ENCODE data around the gene ZNFX1.
A peak's percentile ranks its signal among the peaks of the same experiment; 100 is the strongest.

The ZNFX1 gene

DNA sequence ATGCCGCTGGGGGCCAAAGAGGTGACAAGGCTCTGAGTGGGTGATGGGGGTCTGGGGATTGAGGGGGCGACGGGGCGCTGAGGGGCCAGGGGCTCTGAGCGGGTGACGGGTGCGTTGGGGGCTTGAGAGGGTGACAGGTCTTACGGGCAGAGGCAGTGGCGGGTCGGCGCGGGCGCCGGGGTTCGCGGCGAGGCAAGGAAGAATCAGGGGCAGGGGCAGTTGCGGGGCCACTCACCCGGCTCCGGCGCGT is 146 bp downstream of the ZNFX1 start:
- no peak for DNase-seq

GRCh38 chr20:49276961-49277785 is 684 bp downstream of the ZNFX1 start:
- DNase-seq: no peak

DNA sequence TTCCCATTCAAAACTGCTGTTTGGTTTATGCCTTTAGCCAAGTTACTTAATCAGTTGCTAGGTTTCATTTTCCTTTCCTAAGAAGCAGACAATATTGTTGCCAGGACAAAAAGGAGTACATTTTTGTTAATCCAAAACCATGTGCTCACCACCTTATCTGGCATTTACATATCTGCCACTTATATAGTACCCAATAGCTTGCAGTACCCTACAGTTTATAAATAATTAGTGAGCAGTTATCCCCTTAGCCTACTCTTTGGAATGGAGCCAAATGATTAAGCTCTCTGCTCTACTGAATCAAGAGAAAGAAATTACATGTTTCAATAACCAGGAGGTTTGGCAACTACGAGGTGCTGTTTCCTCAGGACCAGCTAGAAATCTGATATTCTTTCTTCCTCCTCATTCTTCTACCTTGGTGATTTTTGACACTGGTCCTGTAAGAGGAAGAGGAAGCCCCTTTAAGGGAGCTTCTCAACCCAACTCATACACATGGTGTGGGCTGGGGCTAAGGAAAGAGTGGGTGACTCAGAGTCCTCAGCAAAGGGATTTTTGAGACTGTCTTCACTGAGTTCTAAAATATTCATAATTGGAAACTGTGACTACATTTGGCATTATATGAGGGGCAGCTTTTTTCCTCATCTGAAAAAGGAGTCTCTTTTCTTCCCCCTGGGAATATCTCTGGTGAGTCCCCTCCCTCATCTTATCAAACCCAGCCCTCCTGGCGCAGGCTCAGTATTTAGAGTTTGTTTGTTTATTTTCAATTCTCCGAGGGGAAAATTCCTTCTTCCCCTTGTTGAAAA is 1.5 kb downstream of the ZNFX1 start:
- DNase-seq: no peak

- DNase-seq: no peak
Observed at GRCh38 chr20:49275636-49276035, 2.2 kb downstream of the ZNFX1 start.

DNA sequence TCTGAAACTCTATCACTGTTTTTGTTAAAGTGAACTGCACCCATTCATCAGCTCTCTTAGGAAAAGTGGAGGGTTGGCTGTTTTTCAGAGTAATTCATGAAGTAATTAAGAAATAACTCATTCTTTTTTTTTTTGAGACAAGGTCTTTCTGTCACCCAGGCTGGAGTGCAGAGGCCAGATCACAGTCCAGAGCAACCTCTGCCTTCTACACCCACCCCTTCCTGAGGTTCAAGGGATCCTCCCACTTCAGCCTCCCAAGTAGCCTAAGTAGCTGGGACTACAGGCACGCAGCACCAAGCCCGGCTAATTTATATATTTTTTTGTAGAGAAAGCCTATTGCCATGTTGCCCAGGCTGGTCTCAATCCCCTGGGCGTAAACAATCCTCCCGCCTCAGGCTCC is 2.6 kb downstream of the ZNFX1 start:
- DNase-seq: no peak

DNA sequence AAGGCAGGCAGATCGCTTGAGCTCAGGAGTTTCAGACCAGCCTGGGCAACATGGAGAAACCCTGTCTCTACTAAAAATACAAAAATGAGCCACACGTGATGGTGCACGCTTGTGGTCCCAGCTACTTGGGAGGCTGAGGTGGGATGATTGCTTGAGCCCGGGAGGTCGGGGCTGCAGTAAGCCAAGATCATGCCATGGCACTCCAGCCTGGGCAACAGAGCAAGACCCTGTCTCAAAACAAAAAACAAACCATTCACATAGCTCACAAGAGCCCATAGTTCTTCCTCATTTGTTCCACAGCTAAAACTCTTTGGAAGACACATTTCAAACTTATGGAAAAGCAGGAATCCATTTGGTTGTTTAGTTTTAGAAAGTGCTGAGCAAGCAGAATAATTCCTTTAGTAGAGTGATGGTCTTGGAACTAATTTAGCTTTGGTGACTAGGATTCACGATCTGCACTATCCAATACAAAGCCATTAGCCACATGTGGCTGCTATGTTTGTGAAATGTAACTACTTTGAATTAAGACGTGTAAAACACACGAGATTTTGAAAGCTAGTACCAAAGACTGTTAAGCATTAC is 4.1 kb downstream of the ZNFX1 start:
- DNase-seq: no peak

GRCh38 chr20:49272654-49273053 is 5.2 kb downstream of the ZNFX1 start:
- DNase-seq: no peak

DNA sequence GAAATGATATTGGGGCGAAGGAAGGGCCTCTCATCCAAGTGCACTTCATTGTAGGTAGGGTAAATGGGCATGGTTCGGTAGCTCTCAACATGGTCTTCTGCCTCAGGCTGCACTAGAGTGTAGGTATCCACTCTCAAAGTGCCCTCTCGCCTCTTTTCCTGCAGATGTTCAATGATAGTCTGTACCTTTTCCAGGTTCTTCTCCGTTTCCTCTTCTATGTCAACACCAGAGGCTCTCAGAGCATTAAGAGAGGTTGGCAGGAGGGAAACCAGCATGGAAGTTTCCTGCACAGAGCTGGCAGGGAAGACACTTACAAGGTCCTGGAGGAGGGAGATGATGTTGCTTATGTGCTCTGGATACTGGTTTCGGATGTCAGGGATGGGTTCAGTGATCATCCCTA is 7.1 kb downstream of the ZNFX1 start:
- no peak for DNase-seq

DNA sequence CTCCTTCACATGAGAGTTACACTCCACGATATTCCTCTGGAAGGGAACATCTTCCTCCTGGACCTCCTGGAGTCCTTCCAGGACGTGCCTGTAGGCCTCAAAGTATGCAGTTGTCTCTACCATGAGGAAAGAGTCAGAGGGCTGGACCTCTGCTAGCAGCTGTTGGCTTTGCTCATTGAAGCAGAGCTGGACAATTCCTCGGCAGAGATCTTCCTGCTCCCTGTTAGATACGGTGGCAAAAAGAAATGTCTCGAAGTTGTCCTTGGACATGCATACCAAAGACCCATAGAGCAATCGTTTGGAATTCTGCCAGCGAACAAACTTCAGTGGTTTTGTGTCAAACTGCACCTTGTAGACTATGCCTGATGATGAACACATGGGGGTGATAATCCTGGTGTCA is 7.7 kb downstream of the ZNFX1 start:
- DNase-seq: no peak

GRCh38 chr20:49268600-49269365 is 9.1 kb downstream of the ZNFX1 start:
- DNase-seq: no peak

DNA sequence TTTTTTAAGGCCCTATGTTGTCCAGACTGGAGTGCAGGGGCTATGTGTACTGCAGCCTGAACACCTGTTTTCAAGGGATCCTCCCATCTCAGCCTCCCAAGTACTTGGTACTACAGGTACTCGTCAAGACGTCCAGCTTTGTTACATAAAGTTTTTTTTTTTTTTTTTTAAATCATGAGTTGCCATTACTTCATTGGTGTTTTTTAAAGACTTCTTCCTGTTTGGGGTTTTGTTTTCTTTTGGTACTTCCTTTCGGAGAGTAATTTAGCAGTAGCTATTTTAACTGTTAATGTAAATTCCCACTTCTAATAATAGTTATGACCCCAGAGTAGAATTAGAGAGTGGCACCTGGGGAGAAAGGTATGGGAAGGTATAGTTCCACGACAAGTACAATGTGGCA is 10.5 kb downstream of the ZNFX1 start:
- DNase-seq: no peak

DNA sequence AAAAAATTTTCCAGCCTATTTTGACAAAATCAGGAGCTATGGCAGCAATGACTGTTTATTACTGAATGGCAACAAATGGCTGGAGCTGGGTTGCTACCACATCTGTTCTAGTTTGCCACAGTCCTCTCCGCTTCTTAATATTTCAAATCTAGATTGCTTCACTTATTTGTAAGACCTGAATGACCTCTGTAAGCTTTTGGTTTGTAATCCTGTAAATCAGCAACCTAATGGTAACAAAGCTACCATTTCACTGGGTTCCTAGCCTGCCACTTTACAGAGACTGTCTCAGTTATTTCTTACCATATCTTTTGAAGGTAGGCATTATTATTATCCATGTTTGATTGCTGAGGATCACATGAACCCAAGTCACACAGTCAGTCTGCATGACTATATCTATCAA is 15.4 kb downstream of the ZNFX1 start:
- no peak for DNase-seq

- DNase-seq: no peak
Observed at GRCh38 chr20:49261173-49261572, 16.7 kb downstream of the ZNFX1 start.

DNA sequence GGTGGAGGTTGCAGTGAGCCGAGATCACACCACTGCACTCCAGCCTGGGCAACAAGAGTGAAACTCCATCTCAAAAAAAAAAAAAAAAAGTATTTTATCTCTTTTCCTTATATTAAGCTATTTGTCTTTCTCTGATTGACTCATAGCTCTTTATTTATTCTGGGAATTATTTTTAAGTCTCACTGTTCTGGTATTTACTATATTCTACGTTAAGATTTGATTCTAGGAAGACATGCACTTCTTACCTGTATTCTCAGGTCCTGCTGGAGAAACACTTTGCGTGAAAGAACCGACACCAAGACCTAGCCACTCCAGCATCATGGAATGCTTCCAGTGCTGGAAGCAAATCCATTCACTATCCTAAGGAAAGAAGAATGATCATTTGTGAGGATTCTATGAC is 17.6 kb downstream of the ZNFX1 start:
- no peak for DNase-seq

GRCh38 chr20:49259799-49260198 is 18.1 kb downstream of the ZNFX1 start:
- DNase-seq: no peak

GRCh38 chr20:49259284-49259683 is 18.6 kb downstream of the ZNFX1 start:
- DNase-seq: no peak

DNA sequence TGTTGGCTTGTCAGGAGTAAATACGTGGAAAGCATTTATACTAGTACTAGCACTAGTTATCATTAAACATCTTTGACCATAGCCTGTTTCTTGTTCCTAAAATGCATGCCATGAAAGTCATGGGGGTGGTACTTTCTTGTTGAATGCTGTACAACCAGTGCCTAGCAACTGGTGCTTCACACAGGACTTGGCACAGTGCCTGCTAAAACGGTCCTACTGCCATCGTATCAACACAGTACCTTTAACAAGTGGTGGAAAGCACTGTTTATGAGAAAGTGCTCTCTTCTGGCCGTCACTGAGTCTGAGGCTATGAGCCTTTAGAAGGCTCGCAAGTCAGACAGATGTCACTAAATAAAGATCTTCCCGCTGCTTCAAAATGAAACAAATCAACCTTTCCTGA is 21.6 kb downstream of the ZNFX1 start:
- no peak for DNase-seq

DNA sequence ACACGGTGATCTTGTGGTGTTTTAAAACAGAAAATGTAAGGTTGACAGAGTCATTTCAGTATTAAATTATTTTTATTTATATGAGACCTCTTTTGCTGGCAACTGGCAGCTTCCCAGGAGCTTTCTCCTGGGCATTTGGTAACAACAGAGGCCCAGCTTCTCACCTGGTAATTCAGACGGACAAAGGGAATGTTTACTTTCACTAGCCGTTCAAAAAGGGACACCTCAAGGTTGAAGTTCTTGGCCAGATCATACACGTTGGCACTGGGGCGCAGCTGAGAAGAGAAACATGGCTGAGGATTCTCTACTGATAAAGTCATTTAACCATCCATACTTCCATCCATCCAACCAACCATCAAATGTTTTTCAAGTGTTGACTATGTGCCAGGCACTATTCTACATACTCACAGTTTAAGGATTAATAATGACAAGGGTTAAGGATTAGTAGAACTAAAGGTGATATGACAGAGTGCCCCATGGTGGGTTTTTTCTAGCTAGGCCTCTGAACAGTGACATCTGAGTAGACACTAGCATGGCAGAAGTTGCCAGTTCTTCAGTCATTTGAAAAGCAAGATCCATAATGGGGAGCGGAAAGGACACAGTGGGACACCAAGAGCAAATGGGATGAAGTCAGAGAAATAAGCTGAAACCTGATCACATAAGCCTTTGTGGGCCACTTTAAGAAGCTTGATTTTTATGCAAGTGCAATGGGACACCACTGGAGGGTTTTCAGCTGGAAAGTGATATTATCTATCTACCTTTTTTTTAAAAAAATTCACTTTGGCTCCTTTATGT is 25.1 kb downstream of the ZNFX1 start:
- DNase-seq: peak; percentile 57

GRCh38 chr20:49248879-49249665 is 28.8 kb downstream of the ZNFX1 start:
- DNase-seq: no peak

DNA sequence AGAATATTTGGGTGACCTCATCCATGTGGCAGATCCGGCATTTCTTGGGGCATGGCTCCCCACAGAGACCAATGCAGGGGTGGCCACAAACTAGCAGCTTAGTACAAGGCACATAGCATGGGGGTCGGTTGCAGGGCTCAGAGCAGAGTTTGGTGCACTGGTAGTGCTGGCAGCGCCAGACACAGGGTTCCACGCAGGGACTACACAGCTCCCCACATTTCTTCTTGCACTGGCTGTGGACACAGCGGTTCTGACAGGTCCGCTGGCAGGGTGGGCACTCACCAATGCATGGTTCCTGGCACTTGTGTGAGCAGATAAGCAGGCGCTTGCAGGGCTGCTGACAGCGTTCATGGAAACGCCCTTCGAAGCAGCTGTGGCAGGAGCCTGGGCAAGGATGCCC is 29.6 kb downstream of the ZNFX1 start:
- no peak for DNase-seq

GRCh38 chr20:49247792-49248191 is 30.1 kb downstream of the ZNFX1 start:
- no peak for DNase-seq

GRCh38 chr20:49247169-49247723 is 30.6 kb downstream of the ZNFX1 start:
- DNase-seq: no peak

Data from NCI-H2107 (cell line).